ENCODE results near the gene RAB43.
"Not testable (repeated sequence)": the region's sequence is repeated elsewhere in the genome, so short reads cannot be mapped to it uniquely, and the experiment has no call there.

RAB43 gene

DNA sequence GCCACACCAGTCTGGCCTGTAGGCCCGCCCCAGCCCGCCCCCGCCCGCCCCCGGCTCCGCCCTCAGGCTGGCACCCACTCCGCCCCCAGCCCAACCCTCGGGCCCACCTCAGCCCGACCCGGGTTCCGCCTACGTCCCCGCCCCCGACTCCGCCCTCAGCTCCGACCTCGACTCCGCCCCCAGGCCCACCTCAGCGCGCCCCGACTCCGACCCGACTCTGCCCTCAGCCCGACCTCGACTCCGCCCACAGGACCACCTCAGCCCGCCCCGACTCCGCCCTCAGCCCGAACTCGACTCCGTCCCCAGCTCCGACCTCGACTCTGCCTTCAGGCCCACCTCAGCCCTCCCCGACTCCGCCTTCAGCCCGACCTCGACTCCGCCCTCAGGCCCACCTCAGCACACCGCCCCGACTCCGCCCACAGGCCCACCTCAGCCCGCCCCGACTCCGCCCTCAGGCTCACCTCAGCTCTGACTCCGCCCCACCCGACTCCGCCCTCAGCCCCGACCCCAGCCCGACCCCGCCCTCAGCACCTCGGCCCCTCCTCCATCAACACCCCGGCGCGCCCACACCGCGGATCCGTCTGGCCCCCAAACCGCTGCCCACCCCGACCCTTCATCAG lies at the start of gene RAB43:
Gene RAB43 (minus strand): TSS at position 13 of the 620 bp plus-strand sequence. CDS start 315 bp downstream, outside the sequence.
- H3K4me3 ChIP-seq (ENCODE audit: low read depth, low read length) = peak within 1 kb of the TSS; percentile 70
- DNase-seq (ENCODE audit: low read depth) = peak; percentile 44
- TF ChIP-seq, protein P1, sequence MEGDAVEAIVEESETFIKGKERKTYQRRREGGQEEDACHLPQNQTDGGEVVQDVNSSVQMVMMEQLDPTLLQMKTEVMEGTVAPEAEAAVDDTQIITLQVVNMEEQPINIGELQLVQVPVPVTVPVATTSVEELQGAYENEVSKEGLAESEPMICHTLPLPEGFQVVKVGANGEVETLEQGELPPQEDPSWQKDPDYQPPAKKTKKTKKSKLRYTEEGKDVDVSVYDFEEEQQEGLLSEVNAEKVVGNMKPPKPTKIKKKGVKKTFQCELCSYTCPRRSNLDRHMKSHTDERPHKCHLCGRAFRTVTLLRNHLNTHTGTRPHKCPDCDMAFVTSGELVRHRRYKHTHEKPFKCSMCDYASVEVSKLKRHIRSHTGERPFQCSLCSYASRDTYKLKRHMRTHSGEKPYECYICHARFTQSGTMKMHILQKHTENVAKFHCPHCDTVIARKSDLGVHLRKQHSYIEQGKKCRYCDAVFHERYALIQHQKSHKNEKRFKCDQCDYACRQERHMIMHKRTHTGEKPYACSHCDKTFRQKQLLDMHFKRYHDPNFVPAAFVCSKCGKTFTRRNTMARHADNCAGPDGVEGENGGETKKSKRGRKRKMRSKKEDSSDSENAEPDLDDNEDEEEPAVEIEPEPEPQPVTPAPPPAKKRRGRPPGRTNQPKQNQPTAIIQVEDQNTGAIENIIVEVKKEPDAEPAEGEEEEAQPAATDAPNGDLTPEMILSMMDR (IDR thresholded peaks at IDR 0.05; ENCODE audit: control insufficient read depth, extremely low read depth, insufficient read depth) = no peak

DNA sequence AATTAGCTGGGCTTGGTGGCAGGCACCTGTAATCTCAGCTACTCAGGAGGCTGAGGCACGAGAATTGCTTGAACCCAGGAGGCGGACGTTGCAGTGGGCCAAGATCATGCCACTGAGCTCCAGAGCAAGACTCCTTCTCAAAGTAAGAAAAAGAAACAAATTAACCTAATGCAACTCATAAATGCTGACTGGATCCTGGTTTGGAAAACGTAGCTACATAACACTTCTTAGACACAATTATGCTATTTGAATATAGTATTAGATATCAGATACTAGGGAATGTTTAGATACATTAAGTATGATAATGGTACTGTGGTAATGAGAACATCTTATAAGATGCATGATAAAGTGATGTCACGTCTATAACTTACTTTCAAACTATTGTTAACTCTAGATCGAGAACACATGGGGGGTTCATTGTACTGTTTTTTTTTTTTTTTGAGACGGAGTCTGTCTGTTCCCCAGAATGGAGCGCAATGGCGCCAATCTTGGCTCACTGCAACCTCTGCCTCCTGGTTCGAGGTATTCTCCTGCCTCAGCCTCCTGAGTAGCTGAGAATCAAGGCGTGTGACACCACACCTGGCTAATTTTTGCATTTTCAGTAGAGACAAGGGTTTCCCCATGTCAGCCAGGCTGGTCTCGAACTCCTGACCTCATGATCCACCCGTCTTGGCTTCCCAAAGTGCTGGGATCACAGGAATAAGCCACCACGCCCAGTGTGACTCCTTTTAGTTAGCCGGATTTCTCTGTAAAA lies 45.2 kb upstream of the RAB43 start:
- H3K4me3 ChIP-seq (ENCODE audit: low read depth, low read length) = no peak overlapping the region
- DNase-seq (ENCODE audit: low read depth) = no peak
- TF ChIP-seq, protein P1 (IDR thresholded peaks at IDR 0.05; ENCODE audit: control insufficient read depth, extremely low read depth, insufficient read depth) = no peak

DNA sequence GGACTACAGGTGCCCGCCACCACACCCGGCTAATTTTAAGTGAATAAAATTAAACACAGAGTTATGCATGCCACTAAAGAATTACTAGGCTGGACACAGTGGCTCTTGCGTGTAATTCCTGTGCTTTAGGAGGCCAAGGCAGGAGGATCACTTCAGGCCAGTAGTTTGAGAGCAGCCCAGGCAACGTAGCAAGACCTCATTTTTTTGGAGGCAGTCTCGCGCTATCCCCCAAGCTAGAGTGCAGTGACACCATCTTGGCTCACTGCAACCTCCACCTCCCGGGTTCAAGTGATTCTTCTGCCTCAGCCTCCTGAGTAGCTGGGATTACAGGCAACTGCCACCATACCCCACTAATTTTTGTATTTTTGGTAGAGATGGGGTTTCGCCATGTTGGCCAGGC lies 44.0 kb upstream of the RAB43 start:
- not testable (repeated sequence) for H3K4me3 ChIP-seq (ENCODE audit: low read depth, low read length); DNase-seq (ENCODE audit: low read depth)

DNA sequence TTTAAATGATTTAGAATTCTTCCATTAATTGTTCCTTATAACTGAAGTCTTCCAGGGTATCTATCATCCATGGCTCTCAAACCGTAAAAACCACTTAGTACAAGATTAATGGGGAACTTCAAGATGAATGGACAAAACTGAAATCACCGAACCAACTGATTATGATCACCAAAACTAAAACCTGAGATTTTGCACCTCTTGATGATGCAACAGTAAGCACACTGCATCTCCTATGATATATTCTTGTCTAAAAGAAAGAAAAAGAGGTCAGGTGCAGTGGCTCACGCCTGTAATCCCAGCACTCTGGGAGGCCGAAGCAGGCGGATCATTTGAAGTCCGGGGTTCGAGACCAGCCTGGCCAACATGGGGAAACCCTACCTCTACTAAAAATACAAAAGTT lies 42.9 kb upstream of the RAB43 start:
- TF ChIP-seq, protein P1 (IDR thresholded peaks at IDR 0.05; ENCODE audit: control insufficient read depth, extremely low read depth, insufficient read depth) = no peak
- no peak for DNase-seq (ENCODE audit: low read depth)
- H3K4me3 ChIP-seq (ENCODE audit: low read depth, low read length) = no peak overlapping the region

DNA sequence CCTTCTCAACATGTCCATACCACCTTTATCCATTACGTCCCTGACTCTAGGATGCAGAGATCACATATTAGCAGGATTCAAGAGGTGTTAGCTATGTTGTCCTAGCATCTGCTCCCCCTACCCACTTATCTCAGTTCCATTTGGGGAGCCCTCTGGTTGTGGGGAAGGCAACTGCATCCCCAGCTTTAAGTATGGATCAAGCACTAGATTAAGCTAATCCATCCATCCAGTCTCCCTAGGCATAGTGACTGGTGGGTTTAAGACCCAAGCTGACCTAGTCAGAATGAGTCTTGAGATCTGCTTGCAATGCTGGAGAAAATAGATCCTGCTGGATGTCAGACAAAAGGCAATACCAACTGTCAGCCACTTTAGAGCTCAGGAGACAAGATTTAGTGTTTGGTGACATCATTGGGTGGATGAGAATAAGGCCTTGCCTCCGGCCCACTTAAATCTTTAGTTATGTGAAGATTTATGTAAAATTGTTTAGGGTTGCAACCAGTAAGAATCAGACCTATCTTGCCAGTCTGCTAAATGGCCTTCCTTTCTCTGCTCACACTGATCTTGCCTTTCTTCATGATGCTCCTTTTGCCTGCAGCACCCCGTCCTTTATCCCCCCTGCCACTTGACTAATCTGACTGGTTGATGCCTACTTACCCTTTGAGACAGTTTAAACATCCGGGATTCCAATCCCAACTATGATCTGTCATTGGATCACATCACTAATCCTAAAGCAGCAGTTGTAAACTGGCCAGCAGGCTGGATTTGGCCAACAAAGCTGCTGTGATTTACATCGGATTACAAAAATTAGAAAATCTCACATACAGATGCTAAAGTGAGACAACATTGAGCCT lies 41.4 kb upstream of the RAB43 start:
- H3K4me3 ChIP-seq (ENCODE audit: low read depth, low read length) = peak overlapping the region; percentile 90
- TF ChIP-seq, protein P1 (IDR thresholded peaks at IDR 0.05; ENCODE audit: control insufficient read depth, extremely low read depth, insufficient read depth) = peak; percentile 14; the same call in 1 of the 2 replicates
- DNase-seq (ENCODE audit: low read depth) = no peak

DNA sequence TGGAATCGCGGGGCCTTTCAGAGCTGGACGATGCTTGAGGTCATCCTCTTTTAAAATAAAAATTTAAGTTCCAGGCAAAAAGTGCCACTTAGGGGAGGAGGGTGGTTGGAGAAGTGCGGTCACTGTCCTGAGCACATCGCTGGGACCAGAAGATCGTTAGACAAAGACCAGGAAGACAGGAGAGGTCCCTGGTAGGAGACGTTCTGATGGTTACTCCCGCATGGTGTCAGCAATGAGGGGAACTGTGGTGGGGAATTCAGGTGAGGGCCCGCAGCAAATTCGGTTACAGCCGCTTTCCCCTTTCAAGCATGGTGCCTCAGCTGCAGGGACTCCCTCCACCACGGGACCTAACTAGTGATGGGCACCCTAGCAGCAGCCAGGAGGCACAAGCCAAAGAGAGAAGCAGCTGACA lies 40.3 kb upstream of the RAB43 start:
- DNase-seq (ENCODE audit: low read depth) = no peak
- TF ChIP-seq, protein P1 (IDR thresholded peaks at IDR 0.05; ENCODE audit: control insufficient read depth, extremely low read depth, insufficient read depth) = no peak
- peak overlapping the region; percentile 90 for H3K4me3 ChIP-seq (ENCODE audit: low read depth, low read length)
